Right lobe of liver (tissue), 4 donors: ENCODE data around the gene SLC25A36.

Source experiments
- POLR2A ChIP-seq: fragments of 450-650 bp; IDR thresholded peaks from one replicate; pipeline ENCODE4 v1.6.1; 2017; ENCODE audit warnings: antibody characterized with exemption, mild to moderate bottlenecking
- TF ChIP-seq, protein P1 (sequence below), 4 donors: fragments of 200-600 bp in 3 of 4; fragments of 450-650 bp in 1 of 4; IDR thresholded peaks; one replicate each; pipeline versions ENCODE4 v1.5.1 to v1.8.0; 2016 to 2022; ENCODE audit warnings: antibody characterized with exemption in 4 of 4, mild to moderate bottlenecking in 2 of 4
- donor health status: DM: no; HTN: no; CAD: no.
- donor health status: DM: no; HTN: no; CAD: no.
- donor health status: DM: no; HTN: yes; CAD: no.

DNA sequence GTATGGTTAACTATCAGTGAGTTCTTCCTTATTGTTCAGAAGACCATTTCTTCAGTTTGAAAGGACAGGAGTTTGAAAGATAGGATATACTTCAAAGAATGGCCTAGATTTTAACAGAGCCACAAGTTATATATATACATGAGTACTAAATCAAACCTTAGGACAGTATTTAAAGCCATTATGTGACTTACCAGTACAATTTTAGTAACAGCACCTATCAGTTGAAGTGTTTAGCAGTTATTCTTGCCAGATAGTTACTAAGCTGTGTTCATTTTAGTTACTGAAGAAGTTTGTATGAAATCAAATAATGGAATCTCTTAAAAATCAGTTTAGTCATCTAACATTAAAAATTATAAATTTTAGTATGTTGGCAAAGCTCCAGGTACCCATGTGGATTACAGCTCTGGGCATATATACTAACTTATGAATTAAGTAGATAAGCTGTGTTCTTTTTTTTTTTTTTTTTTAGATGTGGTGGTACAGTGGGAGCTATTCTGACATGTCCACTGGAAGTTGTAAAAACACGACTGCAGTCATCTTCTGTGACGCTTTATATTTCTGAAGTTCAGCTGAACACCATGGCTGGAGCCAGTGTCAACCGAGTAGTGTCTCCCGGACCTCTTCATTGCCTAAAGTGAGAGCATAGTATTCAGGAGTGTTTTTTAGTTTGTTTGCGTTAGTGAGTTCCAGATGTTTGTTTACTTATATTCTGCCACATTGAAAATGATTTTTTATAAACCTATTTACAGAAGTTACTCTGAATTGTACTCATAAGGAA, 14.6 kb downstream of the SLC25A36 start:
- TF ChIP-seq, protein P1, sequence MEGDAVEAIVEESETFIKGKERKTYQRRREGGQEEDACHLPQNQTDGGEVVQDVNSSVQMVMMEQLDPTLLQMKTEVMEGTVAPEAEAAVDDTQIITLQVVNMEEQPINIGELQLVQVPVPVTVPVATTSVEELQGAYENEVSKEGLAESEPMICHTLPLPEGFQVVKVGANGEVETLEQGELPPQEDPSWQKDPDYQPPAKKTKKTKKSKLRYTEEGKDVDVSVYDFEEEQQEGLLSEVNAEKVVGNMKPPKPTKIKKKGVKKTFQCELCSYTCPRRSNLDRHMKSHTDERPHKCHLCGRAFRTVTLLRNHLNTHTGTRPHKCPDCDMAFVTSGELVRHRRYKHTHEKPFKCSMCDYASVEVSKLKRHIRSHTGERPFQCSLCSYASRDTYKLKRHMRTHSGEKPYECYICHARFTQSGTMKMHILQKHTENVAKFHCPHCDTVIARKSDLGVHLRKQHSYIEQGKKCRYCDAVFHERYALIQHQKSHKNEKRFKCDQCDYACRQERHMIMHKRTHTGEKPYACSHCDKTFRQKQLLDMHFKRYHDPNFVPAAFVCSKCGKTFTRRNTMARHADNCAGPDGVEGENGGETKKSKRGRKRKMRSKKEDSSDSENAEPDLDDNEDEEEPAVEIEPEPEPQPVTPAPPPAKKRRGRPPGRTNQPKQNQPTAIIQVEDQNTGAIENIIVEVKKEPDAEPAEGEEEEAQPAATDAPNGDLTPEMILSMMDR (IDR thresholded peaks at IDR 0.05), result no peak
- no peak for TF ChIP-seq POLR2A
